Heart left ventricle (tissue), 16 donors: ENCODE measurements around the gene MON2. TPM values are rescaled to one million over a fixed set of nuclear protein-coding genes. Genes with fewer than 3 reads are reported as not detected.

Source experiments
- ATAC-seq, 4 donors: fragments of 200-7000 bp; cut with Tn5 transposase; one replicate each; pipeline ENCODE4 v1.9.1; 2020 to 2022; ENCODE audit warnings: moderate library complexity in 4 of 4, mild to moderate bottlenecking in 3 of 4, moderate number of reproducible peaks in 1 of 4
- DNase-seq, 5 donors: peaks; one replicate each; pipeline ENCODE4 v3.0.0-alpha.2; 2020
- H3K27ac ChIP-seq, 12 donors: fragments of 200-600 bp; sonication (generic) in 4 of 12; one replicate each; pipeline versions ENCODE4 v1.5.0 to v1.8.0; 2016 to 2022; ENCODE audit warnings: mild to moderate bottlenecking in 2 of 12
- H3K27me3 ChIP-seq, 9 donors: fragments of 200-600 bp; sonication (generic) in 2 of 9; one replicate each; pipeline versions ENCODE4 v1.5.1 to v1.8.0; 2016 to 2022; ENCODE audit warnings: mild to moderate bottlenecking in 3 of 9
- H3K36me3 ChIP-seq, 9 donors: fragments of 200-600 bp; sonication (generic) in 2 of 9; one replicate each; pipeline versions ENCODE4 v1.5.0 to v1.8.0; 2018 to 2022; ENCODE audit warnings: mild to moderate bottlenecking in 2 of 9
- H3K4me1 ChIP-seq, 12 donors: fragments of 200-600 bp; sonication (generic) in 4 of 12; one replicate each; pipeline versions ENCODE4 v1.5.0 to v1.8.0; 2016 to 2022; ENCODE audit warnings: mild to moderate bottlenecking in 3 of 12
- H3K4me3 ChIP-seq, 12 donors: fragments of 200-600 bp; sonication (generic) in 4 of 12; one replicate each; pipeline versions ENCODE4 v1.5.0 to v1.8.0; 2017 to 2022; ENCODE audit warnings: mild to moderate bottlenecking in 9 of 12, moderate library complexity in 4 of 12
- H3K9me3 ChIP-seq, 12 donors: fragments of 200-600 bp; sonication (generic) in 4 of 12; one replicate each; pipeline versions ENCODE4 v1.5.0 to v1.8.0; 2016 to 2022; ENCODE audit warnings: mild to moderate bottlenecking in 1 of 12
- POLR2A ChIP-seq, 2 donors: fragments of 450-650 bp; IDR thresholded peaks; one replicate each; pipeline ENCODE4 v1.6.1; 2017; ENCODE audit warnings: antibody characterized with exemption in 2 of 2, mild to moderate bottlenecking in 2 of 2, moderate library complexity in 2 of 2
- WGBS, 4 donors: extraction: QIAGEN DNeasy Blood & Tissue Kit in 2 of 4; methylation state at CpG; one replicate each; pipeline versions ENCODE4 v1.1.5 to v1.1.7; 2013 to 2018; 5-methylcytosine and 5-hydroxymethylcytosine counted together
- intact Hi-C, 10 donors: fragments of 100-400 bp; cut with DNase I; formaldehyde crosslinking; loops; one replicate each; pipeline versions ENCODE4 v1.11.1 to v1.14.2; 2022
- microRNA counts, 2 donors: library from miRNA; unstranded; fragments of <30 nt; microRNA quantifications; one replicate each; lab custom pipeline; 2016
- microRNA-seq, 4 donors: library from miRNA; unstranded; fragments of <30 nt; microRNA quantifications; one replicate each; pipeline versions ENCODE4 to v1.2.0, GENCODE V29; 2017 to 2020
- polyA plus RNA-seq, 2 donors: library from polyadenylated mRNA; stranded (reverse); fragments of 200-250 nt; gene quantifications; one replicate each; pipeline ENCODE4 v1.2.3, GENCODE V29; 2013
- total RNA-seq, 9 donors: library from RNA; depleted of rRNA in 2 of 9; stranded (reverse); fragments of >200 nt in 2 of 9; fragmentation: NEBNext Ultra II Directional in 3 of 9; extraction: Animal tissue kit (Norgen Biotek cat#: 25700) in 3 of 9; gene quantifications; one replicate each; pipeline versions ENCODE4 v1.1.0 to v1.2.4, GENCODE V29; 2016 to 2023
- TF ChIP-seq, protein P1 (sequence below), 12 donors: fragments of 200-600 bp; sonication (generic) in 4 of 12; IDR thresholded peaks; one replicate each; pipeline versions ENCODE4 v1.5.0 to v1.8.0; 2018 to 2022; ENCODE audit warnings: antibody characterized with exemption in 12 of 12, mild to moderate bottlenecking in 5 of 12
- donor health status: ischemic (EF 13 %, LVEDD 7.1; RV severe dilation, severe dysfunction).
- donor health status: healthy with polysubstance abuse.
- donor health status: DM: no; HTN: yes; CAD: no.
- donor health status: DM: no; HTN: no; CAD: no.
- donor health status: ischemic (EF 25% LVEDD 6.9; RV normal size, moderate dysfunction).
- donor health status: ischemic (EF 25% LVEDD 5.7; RV mildly dilated, moderate dysfunction).
- donor health status: healthy.
- donor health status: DM: yes; HTN: yes; CAD: no.
- donor health status: ischemic (EF 35%, LVEDD 5.7; RV mildly dilated, moderate dysfunction).
- donor health status: nonischemic (EF 11% LVEDD 7.7; RV severe dilation, severe dysfunction).
- donor health status: DM: yes; HTN: yes; CAD: no.
- donor health status: PGD.
- donor health status: ischemic (EF 29% LVEDD 5.4; RV normal size, mild dysfunction).
- donor health status: nonischemic (EF 23%, LVEDD 6.1; RV moderate dilation, normal function).

MON2 gene
- total and polyA plus RNA-seq, 11 donors = 8.7 to 30.6 (median 17.0) TPM

DNA sequence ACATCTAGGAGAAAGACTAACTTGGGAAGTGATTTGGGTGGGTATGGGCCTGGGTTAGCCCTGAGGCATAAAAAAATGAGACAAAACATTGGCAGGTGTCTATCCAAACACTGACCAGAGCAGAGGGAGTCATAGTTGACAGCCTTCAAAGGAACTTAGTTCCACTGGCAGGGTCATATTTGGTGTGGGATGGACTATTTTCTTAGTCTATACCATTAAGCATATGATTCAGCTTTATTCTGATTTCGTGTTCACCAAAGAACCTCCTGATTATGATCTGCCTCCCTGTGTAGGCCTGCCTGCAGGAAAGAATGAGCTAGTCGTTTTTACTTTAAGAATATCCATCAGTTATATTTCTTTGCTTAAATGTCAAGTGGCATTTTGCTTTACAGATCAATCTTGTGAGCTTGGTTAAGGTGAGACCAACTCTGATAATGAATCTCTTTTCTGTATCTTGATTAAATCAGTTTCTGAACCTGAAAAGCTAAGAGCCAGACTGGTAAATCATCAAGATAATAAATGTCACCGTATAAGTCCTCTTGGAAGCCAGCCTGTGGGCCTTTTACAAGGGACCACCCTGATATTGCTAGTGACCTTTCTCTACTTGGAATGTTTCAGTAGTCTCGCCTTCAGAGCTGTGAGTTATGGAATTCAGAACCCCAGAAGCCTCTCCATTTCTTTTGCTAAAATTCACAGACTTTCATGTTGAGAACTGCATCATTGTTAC is 182.9 kb downstream of the MON2 start:
- DNase-seq (no peak), ATAC-seq (no peak)
- 81 to 85% (median 84%) methylated on average over 4 of the region's 4 CpGs for WGBS, 4 donors
- Histone ChIP-seq H3K27me3 (no peaks in the 10 kb centered on the region), H3K9me3 (no peaks in the 10 kb centered on the region), H3K36me3 (peaks cover 0 to 4% (median 0%) of the 10 kb centered on the region in 9 donors), H3K4me1 (peaks cover 0 to 14% (median 0%) of the 10 kb centered on the region in 12 donors), H3K4me3 (no peak overlapping the region), H3K27ac (no peak overlapping the region)
- TF ChIP-seq, protein P1, sequence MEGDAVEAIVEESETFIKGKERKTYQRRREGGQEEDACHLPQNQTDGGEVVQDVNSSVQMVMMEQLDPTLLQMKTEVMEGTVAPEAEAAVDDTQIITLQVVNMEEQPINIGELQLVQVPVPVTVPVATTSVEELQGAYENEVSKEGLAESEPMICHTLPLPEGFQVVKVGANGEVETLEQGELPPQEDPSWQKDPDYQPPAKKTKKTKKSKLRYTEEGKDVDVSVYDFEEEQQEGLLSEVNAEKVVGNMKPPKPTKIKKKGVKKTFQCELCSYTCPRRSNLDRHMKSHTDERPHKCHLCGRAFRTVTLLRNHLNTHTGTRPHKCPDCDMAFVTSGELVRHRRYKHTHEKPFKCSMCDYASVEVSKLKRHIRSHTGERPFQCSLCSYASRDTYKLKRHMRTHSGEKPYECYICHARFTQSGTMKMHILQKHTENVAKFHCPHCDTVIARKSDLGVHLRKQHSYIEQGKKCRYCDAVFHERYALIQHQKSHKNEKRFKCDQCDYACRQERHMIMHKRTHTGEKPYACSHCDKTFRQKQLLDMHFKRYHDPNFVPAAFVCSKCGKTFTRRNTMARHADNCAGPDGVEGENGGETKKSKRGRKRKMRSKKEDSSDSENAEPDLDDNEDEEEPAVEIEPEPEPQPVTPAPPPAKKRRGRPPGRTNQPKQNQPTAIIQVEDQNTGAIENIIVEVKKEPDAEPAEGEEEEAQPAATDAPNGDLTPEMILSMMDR (IDR thresholded peaks at IDR 0.05) = no peak
- no peak for TF ChIP-seq POLR2A (IDR thresholded peaks at IDR 0.05)
- intact Hi-C loops = no loop called here

MicroRNAs encoded within 50 kb of the gene (microRNA counts, 767-probe panel; counts per million panel counts)
- microRNA hsa-let-7i-5p (lab: Ali Mortazavi, UCI) = 5,326 to 5,476 counts per million in 2 donors

Small RNA genes within 50 kb of the gene (microRNA-seq; reads per million reads assigned to microRNA genes)
- gene MIRLET7I = 12,275 to 52,032 (median 20,310) reads per million in 4 donors

Other genes with a start within 250 kb of the MON2 start
- 10 to 100 TPM; 33.3 to 69.7 (median 62.2) TPM for gene USP15, start 206.4 kb upstream of the MON2 start, total RNA-seq
- 10 to 100 TPM; 36.1 to 44.7 TPM for gene USP15, start 206.4 kb upstream of the MON2 start, polyA plus RNA-seq